HG02973 (cell line): ENCODE results near the gene PXN.
"Not testable (repeated sequence)": the region's sequence is repeated elsewhere in the genome, so short reads cannot be mapped to it uniquely, and the experiment has no call there.

Experiments
- ATAC-seq: cut with Tn5 transposase; IDR thresholded peaks from one replicate; pipeline ENCODE4 v1.9.1; 2021; ENCODE audit warnings: moderate library complexity; ENCODE audit not compliant: unreplicated experiment

Gene PXN

GRCh38 chr12:120242275-120242799 lies 23.2 kb downstream of the PXN start:
- ATAC-seq = no peak

DNA sequence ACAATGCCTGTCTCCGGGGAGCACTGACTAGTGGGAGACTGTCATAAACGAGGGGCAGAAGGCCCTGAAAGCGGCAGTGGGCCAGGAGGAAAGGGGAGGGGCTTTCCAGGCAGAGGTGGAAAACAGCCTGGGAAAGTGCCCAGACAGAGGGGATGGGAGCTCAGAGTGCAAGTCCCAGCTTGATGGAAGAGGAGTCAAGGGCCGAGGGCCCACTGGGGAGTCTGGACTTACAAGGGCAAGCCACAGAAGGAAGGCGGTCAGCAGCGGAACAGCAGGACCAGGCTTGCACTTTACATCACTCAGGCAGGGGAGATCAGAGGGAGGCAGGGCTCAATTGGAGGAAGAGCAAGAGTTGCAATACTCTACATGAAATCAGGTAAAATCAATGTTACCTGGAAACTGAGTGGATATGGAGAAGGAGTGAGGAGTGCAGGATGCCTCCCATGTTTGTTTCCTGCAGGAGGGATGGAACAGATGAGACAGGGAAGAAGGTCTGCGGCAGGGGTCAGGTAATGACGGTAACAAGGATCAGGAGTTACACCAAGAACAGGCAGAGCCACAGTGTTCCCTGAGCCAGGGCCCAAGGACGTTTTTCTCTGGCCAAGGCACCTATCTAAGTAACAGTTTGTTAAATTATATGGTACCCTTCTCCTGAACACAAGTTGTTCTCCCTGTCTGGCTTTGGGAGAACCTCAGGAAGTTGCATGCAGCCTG lies 23.8 kb downstream of the PXN start:
- no peak for ATAC-seq

DNA sequence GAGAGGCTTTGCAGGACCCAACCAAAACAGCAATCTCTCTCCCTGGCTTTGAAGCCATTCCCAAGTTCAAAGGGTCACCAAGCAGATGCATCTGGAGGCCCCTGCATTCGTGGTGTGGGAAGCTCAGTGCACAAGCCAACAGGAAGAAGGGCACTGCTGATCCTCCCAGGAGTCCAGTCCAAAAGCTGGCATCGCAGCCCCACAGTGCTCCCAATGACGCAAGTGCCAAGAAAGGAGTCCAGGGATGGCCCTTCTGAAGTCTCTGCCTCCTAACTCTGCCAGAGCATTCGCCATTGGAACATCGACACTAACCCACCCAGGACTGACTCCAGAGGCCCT lies 25.1 kb downstream of the PXN start:
- ATAC-seq = no peak

DNA sequence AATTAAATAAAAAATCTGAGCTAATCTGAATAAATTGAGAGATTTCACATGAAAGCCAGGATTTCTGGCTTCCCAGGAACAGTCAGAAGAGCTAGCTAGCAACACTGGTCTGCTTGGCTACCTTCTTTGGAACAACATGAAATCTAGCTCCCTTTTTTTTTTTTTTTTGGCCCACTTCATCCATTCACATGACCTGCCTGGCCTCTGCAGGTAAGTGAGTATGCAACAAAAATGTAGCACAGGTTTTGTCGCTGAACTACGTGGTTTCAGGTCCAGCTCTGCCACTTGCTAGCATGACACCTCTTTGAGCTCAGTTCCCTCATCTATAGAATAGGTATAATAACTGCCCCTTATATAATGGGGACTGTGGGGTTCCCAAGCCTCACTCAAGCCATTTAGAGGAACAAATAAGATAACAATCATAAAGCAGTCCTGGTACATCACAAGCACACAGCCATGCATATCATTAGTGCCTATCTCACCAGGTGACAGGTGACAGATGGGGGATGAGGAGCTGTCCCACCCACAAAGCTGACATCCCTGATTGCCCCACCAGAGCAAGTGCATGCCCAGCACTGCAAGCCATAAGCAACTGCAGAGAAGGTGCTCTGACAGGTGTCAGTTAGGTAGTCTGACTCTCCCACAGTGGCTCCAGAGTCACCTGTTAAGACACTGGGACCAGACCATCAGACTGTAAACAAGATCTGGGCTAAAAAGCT lies 25.6 kb downstream of the PXN start:
- ATAC-seq = no peak

DNA sequence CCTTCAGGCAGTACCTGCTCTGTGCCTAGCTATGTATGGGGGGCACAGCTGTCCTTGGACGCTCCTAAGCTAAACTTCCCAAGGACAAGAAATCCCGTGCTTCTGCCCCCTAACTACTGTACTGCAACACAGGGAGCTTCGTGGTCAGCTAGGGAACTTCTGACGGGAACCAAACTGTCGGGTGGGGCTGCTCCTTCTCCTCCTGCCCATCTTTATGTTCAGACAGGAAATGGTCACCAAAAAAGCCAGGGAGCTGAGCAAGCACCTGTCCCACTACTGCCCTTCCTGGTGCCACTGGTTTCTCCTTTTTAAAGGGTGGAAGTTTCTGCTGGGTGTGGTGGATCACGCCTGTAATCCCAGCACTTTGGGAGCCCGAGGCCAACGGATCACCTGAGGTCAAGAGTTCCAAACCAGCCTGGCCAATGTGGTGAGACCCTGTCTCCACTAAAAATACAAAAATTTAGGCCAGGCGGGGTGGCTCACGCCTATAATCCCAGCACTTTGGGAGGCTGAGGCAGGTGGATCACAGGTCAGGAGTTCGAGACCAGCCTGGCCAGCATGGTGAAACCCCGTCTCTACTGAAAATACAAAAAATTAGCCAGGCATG lies 26.6 kb downstream of the PXN start:
- no peak for ATAC-seq

DNA sequence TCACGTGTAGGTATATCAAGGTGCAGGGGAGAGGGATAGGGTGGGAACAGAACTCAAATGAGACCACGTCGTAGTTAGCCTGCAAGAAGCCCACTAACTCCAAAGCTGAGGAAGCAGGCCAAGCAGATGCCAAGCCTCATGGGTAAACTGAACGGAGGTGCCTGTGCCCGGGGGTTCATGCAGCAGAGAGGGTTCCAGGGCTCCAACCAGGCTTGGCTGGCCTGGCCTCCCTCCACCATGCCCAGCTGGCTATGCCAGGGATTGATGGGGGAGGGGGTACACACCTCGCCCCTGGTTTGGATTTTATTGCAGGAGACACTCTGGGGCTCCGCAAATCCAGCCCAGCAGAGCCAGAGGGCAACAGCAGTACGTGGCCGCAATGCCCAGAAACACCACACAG lies 27.3 kb downstream of the PXN start:
- ATAC-seq = no peak

GRCh38 chr12:120237360-120238171 lies 28.0 kb downstream of the PXN start:
- ATAC-seq = no peak

DNA sequence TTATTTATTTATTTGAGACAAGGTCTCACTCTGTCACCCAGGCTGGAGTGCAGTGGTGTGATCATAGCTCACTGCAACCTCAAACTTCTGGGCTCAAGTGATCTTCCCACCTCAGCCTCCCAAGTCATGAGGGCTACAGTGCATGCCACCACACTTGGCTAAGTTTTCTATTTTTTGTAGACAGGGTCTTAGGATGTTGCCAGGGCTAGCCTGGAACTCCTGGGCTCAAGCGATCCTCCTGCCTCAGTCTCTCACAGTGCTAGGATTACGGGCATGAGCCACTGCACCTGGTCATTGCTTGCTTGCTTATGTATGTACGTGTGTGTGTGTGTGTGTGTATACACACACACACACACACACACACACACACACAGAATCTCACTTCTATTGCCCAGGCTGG lies 28.7 kb downstream of the PXN start:
- not testable (repeated sequence) for ATAC-seq

GRCh38 chr12:120235369-120236323 lies 29.9 kb downstream of the PXN start:
- no peak for ATAC-seq

GRCh38 chr12:120234643-120235368 lies 30.7 kb downstream of the PXN start:
- no peak for ATAC-seq

- ATAC-seq = no peak
Observed at GRCh38 chr12:120231316-120232011, 34.1 kb downstream of the PXN start.

DNA sequence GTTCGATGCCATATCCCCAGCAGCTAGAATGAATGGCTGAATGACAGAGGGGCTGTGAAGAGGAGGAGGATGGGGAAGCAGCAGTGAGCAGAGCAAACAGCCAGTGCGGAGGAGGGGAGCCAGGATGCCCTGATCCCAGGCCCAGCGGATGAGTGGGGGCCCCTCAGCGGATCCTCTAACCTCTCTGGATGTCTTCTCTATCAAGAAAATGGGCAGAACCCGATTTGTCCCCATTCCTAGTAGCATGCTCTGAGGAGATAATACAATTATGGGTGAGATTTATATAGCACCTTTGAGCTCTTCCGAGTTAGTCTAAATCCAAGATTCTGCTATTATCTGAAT lies 34.6 kb downstream of the PXN start:
- ATAC-seq = no peak

- ATAC-seq = no peak
Observed at GRCh38 chr12:120230326-120230973, 35.1 kb downstream of the PXN start.

- ATAC-seq = no peak
Observed at GRCh38 chr12:120229487-120230325, 35.8 kb downstream of the PXN start.

DNA sequence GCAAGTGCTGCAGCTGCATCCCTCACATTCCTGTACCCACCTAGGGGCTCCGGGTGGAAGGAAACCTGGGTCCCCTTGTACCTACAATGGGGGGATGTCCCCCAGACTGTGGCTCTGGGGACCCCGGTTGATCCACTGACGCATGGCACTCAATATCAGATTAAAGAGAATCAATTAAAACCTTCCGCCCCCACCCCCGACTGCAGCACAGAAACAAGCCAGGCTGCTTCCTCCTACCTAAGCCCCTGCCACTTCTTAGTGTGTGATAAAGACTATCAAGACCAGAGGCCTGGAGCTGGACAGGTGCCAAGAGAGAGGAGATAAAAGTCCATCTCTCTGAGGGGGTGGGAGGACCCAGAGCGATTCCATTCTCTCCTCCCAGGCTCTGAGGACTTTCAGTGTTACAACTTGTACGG lies 36.5 kb downstream of the PXN start:
- no peak for ATAC-seq

- ATAC-seq = peak; percentile 74
Observed at GRCh38 chr12:120228291-120229070, 37.0 kb downstream of the PXN start.

- ATAC-seq = no peak
Observed at GRCh38 chr12:120228041-120228290, 37.6 kb downstream of the PXN start.
